ENCODE results near the gene ANKS4B.

ANKS4B gene

DNA sequence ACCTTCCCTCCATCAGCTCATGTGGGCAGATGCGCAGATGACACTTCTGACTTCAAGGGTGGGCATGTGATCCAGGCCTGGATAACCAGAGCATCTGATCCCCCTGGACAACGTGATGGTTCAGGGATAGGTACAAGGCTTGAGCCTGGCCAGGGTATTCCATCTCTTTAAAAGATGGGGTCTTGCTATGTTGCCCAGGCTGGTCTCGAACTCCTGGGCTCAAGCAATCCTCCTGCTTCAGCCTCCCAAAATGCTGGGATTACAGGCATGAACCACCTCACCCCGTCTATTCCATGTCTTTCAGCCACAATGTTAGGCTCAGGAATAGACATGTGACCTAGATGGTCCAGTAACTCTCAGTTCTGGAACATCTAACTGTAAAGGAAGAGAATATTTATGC is 23.8 kb downstream of the ANKS4B start:
- TF ChIP-seq, protein P1, sequence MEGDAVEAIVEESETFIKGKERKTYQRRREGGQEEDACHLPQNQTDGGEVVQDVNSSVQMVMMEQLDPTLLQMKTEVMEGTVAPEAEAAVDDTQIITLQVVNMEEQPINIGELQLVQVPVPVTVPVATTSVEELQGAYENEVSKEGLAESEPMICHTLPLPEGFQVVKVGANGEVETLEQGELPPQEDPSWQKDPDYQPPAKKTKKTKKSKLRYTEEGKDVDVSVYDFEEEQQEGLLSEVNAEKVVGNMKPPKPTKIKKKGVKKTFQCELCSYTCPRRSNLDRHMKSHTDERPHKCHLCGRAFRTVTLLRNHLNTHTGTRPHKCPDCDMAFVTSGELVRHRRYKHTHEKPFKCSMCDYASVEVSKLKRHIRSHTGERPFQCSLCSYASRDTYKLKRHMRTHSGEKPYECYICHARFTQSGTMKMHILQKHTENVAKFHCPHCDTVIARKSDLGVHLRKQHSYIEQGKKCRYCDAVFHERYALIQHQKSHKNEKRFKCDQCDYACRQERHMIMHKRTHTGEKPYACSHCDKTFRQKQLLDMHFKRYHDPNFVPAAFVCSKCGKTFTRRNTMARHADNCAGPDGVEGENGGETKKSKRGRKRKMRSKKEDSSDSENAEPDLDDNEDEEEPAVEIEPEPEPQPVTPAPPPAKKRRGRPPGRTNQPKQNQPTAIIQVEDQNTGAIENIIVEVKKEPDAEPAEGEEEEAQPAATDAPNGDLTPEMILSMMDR (IDR thresholded peaks at IDR 0.05; ENCODE audit: low read depth, low read length, missing control alignments) = no peak
- H3K4me3 ChIP-seq (replicated peaks; ENCODE audit: low read depth, low read length) = no peak overlapping the region
- no peak for DNase-seq (ENCODE audit: extremely low read depth, low read depth)

DNA sequence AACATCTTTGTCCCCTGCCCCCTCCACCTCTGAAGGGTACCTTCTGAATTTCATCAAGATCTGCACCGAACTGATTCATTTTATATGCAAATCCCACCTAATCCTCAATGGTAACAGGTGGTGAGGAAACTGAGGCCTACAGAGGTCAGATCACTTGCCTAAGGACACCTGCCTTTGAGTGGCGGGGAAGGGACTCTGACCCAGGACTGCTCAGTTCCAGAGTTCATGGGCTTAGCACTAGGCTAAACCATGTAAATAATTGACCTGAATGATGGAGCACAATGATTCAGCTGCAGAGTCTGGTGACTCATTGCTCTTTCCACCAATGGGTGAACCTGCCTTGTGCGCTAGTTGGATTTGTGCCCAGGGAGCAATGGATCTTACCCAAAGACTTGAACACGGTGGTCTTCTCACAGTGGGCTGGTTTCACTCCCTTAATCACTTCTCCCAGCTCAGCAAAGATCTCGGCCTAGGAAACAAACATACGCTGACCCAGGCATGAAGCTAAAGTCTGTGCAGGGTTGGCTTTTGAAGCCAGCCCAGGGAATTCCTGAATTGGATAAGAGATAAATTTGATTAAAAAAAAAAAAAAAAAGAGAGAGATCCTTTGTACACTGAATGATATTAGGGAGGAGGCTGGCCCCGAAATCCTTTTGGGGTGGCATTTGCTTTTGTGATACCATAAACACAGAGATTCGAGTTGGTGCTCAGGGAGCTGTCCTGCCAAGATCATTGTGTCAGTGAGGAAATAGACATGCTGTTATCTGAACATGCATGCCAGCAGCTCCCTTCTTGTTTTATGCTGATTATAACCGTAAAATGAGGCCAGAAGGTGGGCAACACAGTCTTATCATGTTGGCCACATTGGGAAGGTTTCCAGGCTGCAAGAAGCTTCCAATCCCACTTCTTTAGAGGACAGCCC is 27.6 kb downstream of the ANKS4B start:
- H3K4me3 ChIP-seq (replicated peaks; ENCODE audit: low read depth, low read length) = no peak overlapping the region
- DNase-seq (ENCODE audit: extremely low read depth, low read depth) = peak; percentile 84
- TF ChIP-seq, protein P1 (IDR thresholded peaks at IDR 0.05; ENCODE audit: low read depth, low read length, missing control alignments) = no peak

DNA sequence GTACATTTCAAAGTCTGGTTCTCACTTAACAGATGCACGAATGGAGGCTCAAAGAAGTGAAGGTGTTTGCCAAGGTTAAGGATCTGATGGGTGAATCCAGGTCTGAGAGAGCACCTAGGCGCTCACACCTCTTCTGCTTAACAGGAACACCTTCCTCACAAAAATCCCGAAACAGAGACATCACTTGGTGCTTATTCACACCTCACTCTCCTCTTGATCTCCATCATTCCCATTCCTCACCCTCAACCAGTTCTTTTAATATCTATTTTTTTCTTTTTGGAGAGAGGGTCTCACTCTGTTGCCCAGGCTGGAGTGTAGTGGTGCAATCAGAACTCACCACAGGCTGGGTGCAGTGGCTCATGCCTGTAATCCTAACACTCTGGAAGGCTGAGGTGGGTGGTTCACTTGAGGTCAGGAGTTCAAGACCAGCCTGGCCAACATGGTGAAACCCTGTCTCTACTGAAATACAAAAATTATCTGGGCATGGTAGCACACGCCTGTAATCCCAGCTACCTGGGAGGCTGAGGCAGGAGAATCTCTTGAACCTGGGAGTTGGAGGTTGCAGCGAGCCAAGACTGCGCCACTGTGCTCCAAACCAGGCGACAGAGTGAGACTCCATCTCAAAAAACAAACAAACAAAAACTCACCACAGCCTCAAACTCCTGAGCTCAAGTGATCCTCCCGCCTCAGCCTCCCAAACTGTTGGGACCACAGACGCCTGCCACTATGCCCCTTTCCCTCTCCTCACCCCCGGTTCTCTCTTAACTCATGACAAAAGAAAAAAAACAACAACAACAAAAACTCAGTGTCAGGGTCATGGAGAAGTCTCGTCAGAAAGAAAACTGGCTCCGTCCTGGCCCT is 29.5 kb downstream of the ANKS4B start:
- TF ChIP-seq, protein P1 (IDR thresholded peaks at IDR 0.05; ENCODE audit: low read depth, low read length, missing control alignments) = no peak
- DNase-seq (ENCODE audit: extremely low read depth, low read depth) = no peak
- H3K4me3 ChIP-seq (replicated peaks; ENCODE audit: low read depth, low read length) = no peak overlapping the region

DNA sequence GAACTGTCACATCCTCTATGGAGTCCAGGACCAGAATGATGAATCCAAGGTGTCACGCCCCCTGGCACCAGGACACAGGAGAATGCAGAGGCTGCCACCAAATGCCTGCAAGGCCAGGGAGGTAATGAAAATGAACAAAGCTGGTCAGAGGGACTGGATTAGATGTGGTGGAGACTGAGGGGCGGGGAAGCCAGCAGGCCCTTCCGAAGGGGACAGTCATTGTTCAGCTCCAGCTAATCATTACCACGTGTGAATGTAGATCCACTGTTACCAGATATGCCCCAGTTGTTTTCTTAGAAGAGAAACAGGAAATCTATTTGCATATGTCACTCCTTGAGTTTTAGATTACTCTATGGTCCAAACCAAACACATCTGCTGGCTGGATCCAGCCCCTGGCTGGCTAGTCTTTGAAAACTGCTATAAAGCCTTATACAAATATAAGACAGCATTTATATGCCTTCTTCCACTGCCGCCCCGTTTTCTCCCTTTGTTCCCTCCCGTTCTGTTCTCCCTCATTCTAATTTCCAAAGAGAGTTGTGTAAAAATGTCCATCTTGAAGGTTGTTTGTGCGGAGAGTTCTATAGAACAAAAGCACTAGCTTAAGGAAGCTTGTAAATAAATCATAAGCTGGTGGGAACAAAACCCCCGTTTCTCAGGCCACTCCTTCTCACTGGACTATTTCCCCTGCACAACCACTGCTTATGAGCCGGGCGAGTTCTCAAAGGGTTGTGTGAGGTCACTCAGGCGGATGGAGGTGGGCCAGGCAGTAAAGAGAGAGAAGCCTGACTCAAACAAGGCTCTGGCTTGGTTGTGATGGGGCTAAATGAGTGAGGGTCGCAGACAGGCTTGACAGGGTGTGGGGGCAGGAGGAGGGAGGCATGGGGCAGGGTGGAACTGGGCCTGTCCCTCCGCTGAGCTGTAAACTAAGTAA is 30.4 kb downstream of the ANKS4B start:
- DNase-seq (ENCODE audit: extremely low read depth, low read depth) = peak; percentile 80
- H3K4me3 ChIP-seq (replicated peaks; ENCODE audit: low read depth, low read length) = no peak overlapping the region
- TF ChIP-seq, protein P1 (IDR thresholded peaks at IDR 0.05; ENCODE audit: low read depth, low read length, missing control alignments) = no peak

DNA sequence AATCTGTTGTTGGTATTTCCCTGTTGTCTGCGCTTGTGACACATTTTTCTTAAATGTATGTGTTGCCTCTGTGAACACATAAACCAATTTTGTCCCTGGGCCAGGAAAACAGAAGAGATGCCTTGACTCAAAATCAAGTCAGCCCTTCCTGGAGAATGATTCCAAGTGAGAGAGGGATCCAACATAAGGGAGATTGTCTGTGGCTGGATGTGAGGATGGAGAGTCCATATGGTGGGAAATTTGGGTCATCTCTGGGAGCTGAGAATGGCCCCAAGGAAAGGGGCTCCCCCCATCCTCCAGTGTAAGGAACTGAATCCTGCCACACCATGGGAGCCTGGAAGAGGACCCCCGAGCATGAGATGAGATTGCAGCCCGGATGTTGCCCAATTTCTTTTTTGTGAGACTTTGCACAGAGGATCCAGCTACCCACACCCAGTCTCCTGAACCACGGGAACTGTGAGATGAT is 31.1 kb downstream of the ANKS4B start:
- TF ChIP-seq, protein P1 (IDR thresholded peaks at IDR 0.05; ENCODE audit: low read depth, low read length, missing control alignments) = no peak
- no peak overlapping the region for H3K4me3 ChIP-seq (replicated peaks; ENCODE audit: low read depth, low read length)
- no peak for DNase-seq (ENCODE audit: extremely low read depth, low read depth)

Measured in HFF-Myc (cell line).